ENCODE results near the gene FAM228B.

The FAM228B gene

DNA sequence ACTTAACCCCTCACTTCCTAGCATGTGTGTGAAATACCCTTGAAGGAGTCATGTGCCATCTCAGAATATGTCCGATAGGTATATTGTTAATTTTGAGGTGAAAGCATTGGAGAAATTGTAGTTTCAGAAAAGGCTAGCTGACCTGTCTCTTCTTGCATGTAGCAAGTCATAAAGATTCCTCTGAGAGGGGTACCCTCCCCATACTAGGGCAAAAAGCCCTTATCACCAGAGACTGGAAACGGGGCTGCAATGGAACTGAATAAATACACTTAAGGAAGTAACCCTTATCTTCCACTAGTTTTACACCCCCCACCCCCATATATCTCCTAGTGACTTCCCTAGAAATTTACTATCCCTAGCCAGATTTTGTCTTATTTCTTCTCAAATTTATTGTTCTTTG is 45.4 kb upstream of the FAM228B start:
- FAIRE-seq (no peak), DNase-seq (ENCODE audit: insufficient read length, low spot score) (no peak)
- TF ChIP-seq CTCF (IDR thresholded peaks at IDR 0.05; ENCODE audit: insufficient read depth, missing control alignments): no peak

DNA sequence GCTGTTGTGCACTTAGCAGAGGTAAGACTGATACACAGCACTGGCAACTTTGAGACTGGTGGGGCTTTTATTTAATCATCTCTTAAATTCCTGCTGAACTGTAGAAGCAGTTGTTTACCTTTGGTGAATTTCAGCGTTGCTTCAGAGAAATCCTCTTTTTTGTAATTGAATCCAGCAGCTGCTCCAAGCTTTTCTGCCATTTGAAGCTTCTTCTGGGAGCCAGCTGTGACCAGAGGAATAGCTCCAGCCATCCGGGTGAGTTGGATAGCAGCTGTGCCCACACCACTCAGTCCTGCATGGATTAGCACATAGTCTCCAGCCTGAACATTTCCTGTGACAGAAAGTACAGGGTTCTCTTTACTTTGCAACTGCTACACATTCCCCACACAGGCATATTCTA is 42.6 kb upstream of the FAM228B start:
- DNase-seq (ENCODE audit: insufficient read length, low spot score): no peak
- FAIRE-seq: no peak
- no peak for TF ChIP-seq CTCF (IDR thresholded peaks at IDR 0.05; ENCODE audit: insufficient read depth, missing control alignments)

GRCh38 chr2:24082787-24083566 is 40.3 kb upstream of the FAM228B start:
- no peak for FAIRE-seq
- TF ChIP-seq CTCF (IDR thresholded peaks at IDR 0.05; ENCODE audit: insufficient read depth, missing control alignments): no peak
- no peak for DNase-seq (ENCODE audit: insufficient read length, low spot score)

DNA sequence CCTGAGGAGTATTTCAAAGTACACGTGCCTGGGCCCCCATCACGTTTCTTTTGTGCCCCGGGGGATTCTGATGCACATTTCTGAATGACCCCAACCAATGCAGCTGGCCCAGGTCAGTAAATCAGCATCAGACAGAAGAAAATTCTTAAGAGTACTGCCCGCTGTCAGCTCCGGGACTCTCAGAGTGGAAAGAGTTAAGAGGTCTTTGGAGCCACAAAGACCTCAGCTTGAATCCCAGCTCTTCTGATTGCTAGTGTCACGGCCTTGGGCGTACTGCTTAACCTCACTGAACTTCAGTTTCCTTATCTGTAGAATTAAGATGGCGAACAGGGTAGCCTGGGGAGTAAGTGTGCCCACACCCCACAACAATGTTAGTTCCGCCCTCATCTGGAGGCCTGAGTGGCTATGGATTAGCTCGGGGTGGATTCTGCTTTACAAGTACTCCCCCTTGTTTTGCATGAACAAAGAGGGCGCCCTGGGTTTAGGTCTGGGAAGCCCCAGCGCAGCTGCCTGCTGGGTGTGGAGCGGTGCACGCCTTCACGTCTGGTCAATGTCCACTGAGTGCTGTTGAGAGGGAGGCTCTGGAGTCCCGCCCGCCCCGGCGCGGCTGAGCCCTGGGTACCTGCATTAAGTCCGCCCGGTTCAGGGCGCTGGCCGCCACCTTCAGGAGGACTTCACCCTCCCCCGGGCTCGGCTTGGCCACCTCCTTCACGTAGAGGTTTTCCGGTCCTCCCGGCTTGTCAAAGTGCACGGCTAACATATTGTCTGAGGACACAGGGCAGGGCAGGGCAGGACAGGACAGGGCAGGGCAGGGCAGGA is 39.5 kb upstream of the FAM228B start:
- TF ChIP-seq CTCF (IDR thresholded peaks at IDR 0.05; ENCODE audit: insufficient read depth, missing control alignments): peak; percentile 8
- DNase-seq (ENCODE audit: insufficient read length, low spot score): peak; percentile 66
- FAIRE-seq: no peak

DNA sequence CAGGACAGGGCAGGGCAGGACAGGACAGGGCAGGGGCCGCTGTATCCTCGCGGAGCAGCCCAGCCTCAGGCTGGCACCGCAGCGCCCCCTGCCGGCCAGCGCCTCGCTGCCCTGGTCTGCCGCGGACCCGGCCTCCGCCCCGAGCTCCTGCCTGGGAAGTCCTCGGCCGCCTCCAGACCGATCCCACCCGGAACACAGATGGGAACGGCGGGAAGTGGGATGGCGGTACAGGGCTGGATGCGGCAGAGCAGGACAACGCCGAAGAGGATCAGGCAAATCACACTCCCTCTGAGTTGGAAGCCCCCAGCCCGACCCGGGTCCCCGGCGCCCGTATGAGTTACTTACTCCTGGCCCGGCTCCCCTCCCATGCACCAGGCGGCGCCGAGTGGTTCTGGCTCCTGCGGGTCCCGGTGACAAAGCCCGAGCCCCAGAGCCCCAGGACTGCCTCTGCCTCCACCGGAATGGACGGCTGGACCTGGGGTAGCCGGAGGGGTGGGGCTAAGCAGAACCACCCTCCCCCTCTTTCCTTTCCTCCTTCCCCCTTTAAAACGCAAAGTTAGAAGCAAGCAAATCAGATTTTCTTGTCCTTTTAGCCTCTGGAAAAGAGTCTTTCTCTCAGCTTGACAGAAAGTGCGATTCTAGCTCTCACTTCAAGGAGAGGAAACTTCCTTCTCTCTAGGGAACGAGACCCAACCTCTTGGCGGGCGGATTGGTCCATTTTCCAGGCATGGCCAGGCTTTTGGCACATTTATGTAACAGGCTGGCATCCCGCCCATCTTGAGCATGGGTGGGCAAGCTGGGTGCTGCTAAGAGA is 38.7 kb upstream of the FAM228B start, which contains the start of gene TP53I3:
Gene TP53I3 (minus strand): TSS at position 449 of the 814 bp plus-strand sequence. CDS start 508 bp downstream, outside the sequence.
- DNase-seq (ENCODE audit: insufficient read length, low spot score): peak; percentile 82
- no peak for FAIRE-seq
- peak; percentile 69 for TF ChIP-seq CTCF (IDR thresholded peaks at IDR 0.05; ENCODE audit: insufficient read depth, missing control alignments)

DNA sequence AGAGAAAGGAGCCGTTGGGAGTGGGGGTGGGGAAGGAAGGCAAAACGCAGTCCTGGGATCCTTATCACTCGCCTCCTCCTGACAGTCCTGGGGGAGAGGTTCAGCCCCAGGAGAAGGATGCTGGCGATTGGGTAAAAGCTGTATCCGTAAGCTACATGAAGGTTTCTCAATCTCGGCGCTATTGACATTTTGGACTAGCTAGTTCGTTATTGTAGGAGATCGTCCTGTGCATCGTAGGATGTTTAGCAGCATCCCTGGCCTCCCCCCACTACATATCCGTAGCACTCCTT is 38.1 kb upstream of the FAM228B start:
- FAIRE-seq (no peak), DNase-seq (ENCODE audit: insufficient read length, low spot score) (no peak)
- no peak for TF ChIP-seq CTCF (IDR thresholded peaks at IDR 0.05; ENCODE audit: insufficient read depth, missing control alignments)

All from D721Med (cell line).